ENCODE measurements around the gene SLC2A9.
A peak's percentile ranks its signal among the peaks of the same experiment; 100 is the strongest.

The SLC2A9 gene

DNA sequence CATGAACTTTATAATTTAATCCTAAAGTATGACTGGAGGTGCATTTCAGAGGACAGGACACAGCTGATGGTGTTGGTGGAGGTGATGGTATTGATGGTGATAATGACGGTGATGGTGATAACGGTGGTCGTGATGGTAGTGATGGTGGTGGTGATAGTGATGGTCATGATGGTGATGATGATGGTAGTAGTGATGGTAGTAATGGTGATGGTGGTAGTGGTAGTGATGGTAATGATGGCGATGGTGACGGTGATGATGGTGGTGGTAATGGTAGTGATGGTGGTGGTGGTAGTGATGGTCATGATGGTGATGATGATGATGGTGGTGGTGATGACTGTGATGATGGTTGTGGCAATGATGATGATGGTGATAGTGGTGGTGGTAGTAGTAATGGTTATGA lies 40.4 kb downstream of the SLC2A9 start:
- no CpG with 5 or more reads among the region's 5 CpGs for WGBS (ENCODE audit: extremely low coverage, insufficient coverage, low lambda C conversion rate)
- no peak overlapping the region for H2AK5ac ChIP-seq (ENCODE audit: low read length)

GRCh38 chr4:9979101-9979701 lies 42.1 kb downstream of the SLC2A9 start:
- no peak overlapping the region for H2AK5ac ChIP-seq (ENCODE audit: low read length)
- H3K36me3 ChIP-seq (ENCODE audit: control insufficient read depth, insufficient read depth, low read length): no peaks in the 10 kb centered on the region
- H2BK15ac ChIP-seq (replicated peaks; ENCODE audit: low read depth): no peak overlapping the region
- H4K5ac ChIP-seq (ENCODE audit: low read length): no peak overlapping the region
- H2BK5ac ChIP-seq (ENCODE audit: low read length): no peak overlapping the region
- H3K27me3 ChIP-seq (ENCODE audit: insufficient read depth, low read length, poor library complexity): no peaks in the 10 kb centered on the region
- WGBS (ENCODE audit: extremely low coverage, insufficient coverage, low lambda C conversion rate): no CpG with 5 or more reads among the region's 10 CpGs
- no peak overlapping the region for H3K4ac ChIP-seq (ENCODE audit: low read depth, low read length)
- H3K79me2 ChIP-seq (ENCODE audit: control insufficient read depth, insufficient read depth, low read length): no peaks in the 10 kb centered on the region
- H3K27ac ChIP-seq (ENCODE audit: low read depth, low read length): no peak overlapping the region
- no peak overlapping the region for H4K8ac ChIP-seq (ENCODE audit: low read depth, low read length)
- no peak overlapping the region for H3K56ac ChIP-seq (ENCODE audit: low read length)
- no peak overlapping the region for H3K9ac ChIP-seq (ENCODE audit: low read length)
- H3K4me3 ChIP-seq (ENCODE audit: low read length): no peak overlapping the region
- H3K4me2 ChIP-seq (ENCODE audit: low read length): no peak overlapping the region
- peak; percentile 19 for DNase-seq
- H3K79me1 ChIP-seq (ENCODE audit: low read length): no peaks in the 10 kb centered on the region
- H3K23ac ChIP-seq (ENCODE audit: low read length): no peak overlapping the region
- H3K4me1 ChIP-seq (ENCODE audit: control insufficient read depth, low read depth, low read length): no peaks in the 10 kb centered on the region
- H2BK120ac ChIP-seq (ENCODE audit: low read depth, low read length): no peak overlapping the region
- no peak overlapping the region for H3K18ac ChIP-seq (ENCODE audit: low read length)

More for the DNA sequence above, 40.4 kb downstream of the SLC2A9 start:
- H3K4ac ChIP-seq (ENCODE audit: low read depth, low read length): no peak overlapping the region
- H4K8ac ChIP-seq (ENCODE audit: low read depth, low read length): no peak overlapping the region
- H3K79me1 ChIP-seq (ENCODE audit: low read length): no peaks in the 10 kb centered on the region
- no peak overlapping the region for H3K18ac ChIP-seq (ENCODE audit: low read length)
- H2BK120ac ChIP-seq (ENCODE audit: low read depth, low read length): no peak overlapping the region
- H3K4me2 ChIP-seq (ENCODE audit: low read length): no peak overlapping the region
- no peak overlapping the region for H3K4me3 ChIP-seq (ENCODE audit: low read length)
- no peak overlapping the region for H3K9ac ChIP-seq (ENCODE audit: low read length)
- H3K27ac ChIP-seq (ENCODE audit: low read depth, low read length): no peak overlapping the region
- no peaks in the 10 kb centered on the region for H3K79me2 ChIP-seq (ENCODE audit: control insufficient read depth, insufficient read depth, low read length)
- H3K4me1 ChIP-seq (ENCODE audit: control insufficient read depth, low read depth, low read length): no peaks in the 10 kb centered on the region
- no peak overlapping the region for H2BK5ac ChIP-seq (ENCODE audit: low read length)
- H3K23ac ChIP-seq (ENCODE audit: low read length): no peak overlapping the region
- H3K36me3 ChIP-seq (ENCODE audit: control insufficient read depth, insufficient read depth, low read length): no peaks in the 10 kb centered on the region
- no peaks in the 10 kb centered on the region for H3K27me3 ChIP-seq (ENCODE audit: insufficient read depth, low read length, poor library complexity)
- no peak overlapping the region for H3K56ac ChIP-seq (ENCODE audit: low read length)
- no peak overlapping the region for H2BK15ac ChIP-seq (replicated peaks; ENCODE audit: low read depth)
- no peak for DNase-seq
- no peak overlapping the region for H4K5ac ChIP-seq (ENCODE audit: low read length)

GRCh38 chr4:9977518-9978031 lies 43.7 kb downstream of the SLC2A9 start:
- H3K4me1 ChIP-seq (ENCODE audit: control insufficient read depth, low read depth, low read length): no peaks in the 10 kb centered on the region
- no peak overlapping the region for H2BK5ac ChIP-seq (ENCODE audit: low read length)
- H4K5ac ChIP-seq (ENCODE audit: low read length): no peak overlapping the region
- no peak overlapping the region for H3K56ac ChIP-seq (ENCODE audit: low read length)
- H2AK5ac ChIP-seq (ENCODE audit: low read length): no peak overlapping the region
- no peaks in the 10 kb centered on the region for H3K27me3 ChIP-seq (ENCODE audit: insufficient read depth, low read length, poor library complexity)
- no peak overlapping the region for H3K18ac ChIP-seq (ENCODE audit: low read length)
- DNase-seq: no peak
- no peak overlapping the region for H3K23ac ChIP-seq (ENCODE audit: low read length)
- H3K79me1 ChIP-seq (ENCODE audit: low read length): no peaks in the 10 kb centered on the region
- H3K79me2 ChIP-seq (ENCODE audit: control insufficient read depth, insufficient read depth, low read length): no peaks in the 10 kb centered on the region
- H3K4ac ChIP-seq (ENCODE audit: low read depth, low read length): no peak overlapping the region
- no peak overlapping the region for H2BK15ac ChIP-seq (replicated peaks; ENCODE audit: low read depth)
- H3K36me3 ChIP-seq (ENCODE audit: control insufficient read depth, insufficient read depth, low read length): no peaks in the 10 kb centered on the region
- no peak overlapping the region for H3K4me2 ChIP-seq (ENCODE audit: low read length)
- H3K9ac ChIP-seq (ENCODE audit: low read length): no peak overlapping the region
- no CpG with 5 or more reads among the region's 11 CpGs for WGBS (ENCODE audit: extremely low coverage, insufficient coverage, low lambda C conversion rate)
- no peak overlapping the region for H2BK120ac ChIP-seq (ENCODE audit: low read depth, low read length)
- H3K27ac ChIP-seq (ENCODE audit: low read depth, low read length): no peak overlapping the region
- no peak overlapping the region for H3K4me3 ChIP-seq (ENCODE audit: low read length)
- no peak overlapping the region for H4K8ac ChIP-seq (ENCODE audit: low read depth, low read length)

GRCh38 chr4:9976781-9977180 lies 44.5 kb downstream of the SLC2A9 start:
- no peak overlapping the region for H2BK15ac ChIP-seq (replicated peaks; ENCODE audit: low read depth)
- H3K4me2 ChIP-seq (ENCODE audit: low read length): no peak overlapping the region
- H2BK120ac ChIP-seq (ENCODE audit: low read depth, low read length): no peak overlapping the region
- no peak overlapping the region for H3K27ac ChIP-seq (ENCODE audit: low read depth, low read length)
- H4K8ac ChIP-seq (ENCODE audit: low read depth, low read length): no peak overlapping the region
- H4K5ac ChIP-seq (ENCODE audit: low read length): no peak overlapping the region
- no peaks in the 10 kb centered on the region for H3K79me1 ChIP-seq (ENCODE audit: low read length)
- no peak overlapping the region for H2AK5ac ChIP-seq (ENCODE audit: low read length)
- H3K79me2 ChIP-seq (ENCODE audit: control insufficient read depth, insufficient read depth, low read length): no peaks in the 10 kb centered on the region
- no peak overlapping the region for H3K56ac ChIP-seq (ENCODE audit: low read length)
- H3K4me1 ChIP-seq (ENCODE audit: control insufficient read depth, low read depth, low read length): no peaks in the 10 kb centered on the region
- H3K18ac ChIP-seq (ENCODE audit: low read length): no peak overlapping the region
- no peak overlapping the region for H3K9ac ChIP-seq (ENCODE audit: low read length)
- no peak overlapping the region for H2BK5ac ChIP-seq (ENCODE audit: low read length)
- H3K36me3 ChIP-seq (ENCODE audit: control insufficient read depth, insufficient read depth, low read length): no peaks in the 10 kb centered on the region
- WGBS (ENCODE audit: extremely low coverage, insufficient coverage, low lambda C conversion rate): no CpG with 5 or more reads among the region's 2 CpGs
- no peaks in the 10 kb centered on the region for H3K27me3 ChIP-seq (ENCODE audit: insufficient read depth, low read length, poor library complexity)
- DNase-seq: no peak
- H3K4ac ChIP-seq (ENCODE audit: low read depth, low read length): no peak overlapping the region
- no peak overlapping the region for H3K4me3 ChIP-seq (ENCODE audit: low read length)
- no peak overlapping the region for H3K23ac ChIP-seq (ENCODE audit: low read length)

- Histone ChIP-seq H3K18ac (ENCODE audit: low read length) (no peak overlapping the region), H3K79me2 (ENCODE audit: control insufficient read depth, insufficient read depth, low read length) (no peaks in the 10 kb centered on the region), H3K9ac (ENCODE audit: low read length) (no peak overlapping the region), H2BK5ac (ENCODE audit: low read length) (no peak overlapping the region), H4K5ac (ENCODE audit: low read length) (no peak overlapping the region), H2BK120ac (ENCODE audit: low read depth, low read length) (no peak overlapping the region), H4K8ac (ENCODE audit: low read depth, low read length) (no peak overlapping the region), H3K4me2 (ENCODE audit: low read length) (no peak overlapping the region), H3K4me3 (ENCODE audit: low read length) (no peak overlapping the region), H3K27ac (ENCODE audit: low read depth, low read length) (no peak overlapping the region), H3K56ac (ENCODE audit: low read length) (no peak overlapping the region), H3K27me3 (ENCODE audit: insufficient read depth, low read length, poor library complexity) (no peaks in the 10 kb centered on the region), H3K79me1 (ENCODE audit: low read length) (no peaks in the 10 kb centered on the region), H2AK5ac (ENCODE audit: low read length) (no peak overlapping the region), H3K23ac (ENCODE audit: low read length) (no peak overlapping the region), H3K4ac (ENCODE audit: low read depth, low read length) (no peak overlapping the region), H3K4me1 (ENCODE audit: control insufficient read depth, low read depth, low read length) (no peaks in the 10 kb centered on the region), H3K36me3 (ENCODE audit: control insufficient read depth, insufficient read depth, low read length) (no peaks in the 10 kb centered on the region), H2BK15ac (replicated peaks; ENCODE audit: low read depth) (no peak overlapping the region)
- no peak for DNase-seq
- no CpG with 5 or more reads among the region's 1 CpG for WGBS (ENCODE audit: extremely low coverage, insufficient coverage, low lambda C conversion rate)
Observed at GRCh38 chr4:9976293-9976692, 45.0 kb downstream of the SLC2A9 start.

GRCh38 chr4:9971711-9972110 lies 49.6 kb downstream of the SLC2A9 start:
- Histone ChIP-seq H3K18ac (ENCODE audit: low read length) (no peak overlapping the region), H4K8ac (ENCODE audit: low read depth, low read length) (no peak overlapping the region), H3K4me2 (ENCODE audit: low read length) (no peak overlapping the region), H3K4me3 (ENCODE audit: low read length) (no peak overlapping the region), H2BK5ac (ENCODE audit: low read length) (no peak overlapping the region), H2AK5ac (ENCODE audit: low read length) (no peak overlapping the region), H3K27me3 (ENCODE audit: insufficient read depth, low read length, poor library complexity) (no peaks in the 10 kb centered on the region), H4K5ac (ENCODE audit: low read length) (no peak overlapping the region), H2BK15ac (replicated peaks; ENCODE audit: low read depth) (no peak overlapping the region), H3K4me1 (ENCODE audit: control insufficient read depth, low read depth, low read length) (no peaks in the 10 kb centered on the region), H3K27ac (ENCODE audit: low read depth, low read length) (no peak overlapping the region), H3K9ac (ENCODE audit: low read length) (no peak overlapping the region), H3K56ac (ENCODE audit: low read length) (no peak overlapping the region), H3K79me1 (ENCODE audit: low read length) (no peaks in the 10 kb centered on the region), H3K36me3 (ENCODE audit: control insufficient read depth, insufficient read depth, low read length) (no peaks in the 10 kb centered on the region), H3K79me2 (ENCODE audit: control insufficient read depth, insufficient read depth, low read length) (no peaks in the 10 kb centered on the region), H3K4ac (ENCODE audit: low read depth, low read length) (no peak overlapping the region), H3K23ac (ENCODE audit: low read length) (no peak overlapping the region), H2BK120ac (ENCODE audit: low read depth, low read length) (no peak overlapping the region)
- WGBS (ENCODE audit: extremely low coverage, insufficient coverage, low lambda C conversion rate): 100% methylated on average over 1 of the region's 3 CpGs
- no peak for DNase-seq
